GM12874 (cell line): ENCODE data around the gene SFPQ.

Source experiments
- TF ChIP-seq, protein P1 (sequence below): IDR thresholded peaks from 2 replicates; pipeline ENCODE4 v1.5.1; 2011; ENCODE audit warnings: low read depth, mild to moderate bottlenecking, control low read depth, low read length, moderate library complexity; ENCODE audit not compliant: insufficient read depth

The SFPQ gene, protein sequence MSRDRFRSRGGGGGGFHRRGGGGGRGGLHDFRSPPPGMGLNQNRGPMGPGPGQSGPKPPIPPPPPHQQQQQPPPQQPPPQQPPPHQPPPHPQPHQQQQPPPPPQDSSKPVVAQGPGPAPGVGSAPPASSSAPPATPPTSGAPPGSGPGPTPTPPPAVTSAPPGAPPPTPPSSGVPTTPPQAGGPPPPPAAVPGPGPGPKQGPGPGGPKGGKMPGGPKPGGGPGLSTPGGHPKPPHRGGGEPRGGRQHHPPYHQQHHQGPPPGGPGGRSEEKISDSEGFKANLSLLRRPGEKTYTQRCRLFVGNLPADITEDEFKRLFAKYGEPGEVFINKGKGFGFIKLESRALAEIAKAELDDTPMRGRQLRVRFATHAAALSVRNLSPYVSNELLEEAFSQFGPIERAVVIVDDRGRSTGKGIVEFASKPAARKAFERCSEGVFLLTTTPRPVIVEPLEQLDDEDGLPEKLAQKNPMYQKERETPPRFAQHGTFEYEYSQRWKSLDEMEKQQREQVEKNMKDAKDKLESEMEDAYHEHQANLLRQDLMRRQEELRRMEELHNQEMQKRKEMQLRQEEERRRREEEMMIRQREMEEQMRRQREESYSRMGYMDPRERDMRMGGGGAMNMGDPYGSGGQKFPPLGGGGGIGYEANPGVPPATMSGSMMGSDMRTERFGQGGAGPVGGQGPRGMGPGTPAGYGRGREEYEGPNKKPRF

GRCh38 chr1:35192853-35193664, at the start of gene SFPQ:
TSS of gene SFPQ (minus strand) at chr1:35193145. CDS start at chr1:35193049, 96 bp downstream.
- TF ChIP-seq, protein P1, sequence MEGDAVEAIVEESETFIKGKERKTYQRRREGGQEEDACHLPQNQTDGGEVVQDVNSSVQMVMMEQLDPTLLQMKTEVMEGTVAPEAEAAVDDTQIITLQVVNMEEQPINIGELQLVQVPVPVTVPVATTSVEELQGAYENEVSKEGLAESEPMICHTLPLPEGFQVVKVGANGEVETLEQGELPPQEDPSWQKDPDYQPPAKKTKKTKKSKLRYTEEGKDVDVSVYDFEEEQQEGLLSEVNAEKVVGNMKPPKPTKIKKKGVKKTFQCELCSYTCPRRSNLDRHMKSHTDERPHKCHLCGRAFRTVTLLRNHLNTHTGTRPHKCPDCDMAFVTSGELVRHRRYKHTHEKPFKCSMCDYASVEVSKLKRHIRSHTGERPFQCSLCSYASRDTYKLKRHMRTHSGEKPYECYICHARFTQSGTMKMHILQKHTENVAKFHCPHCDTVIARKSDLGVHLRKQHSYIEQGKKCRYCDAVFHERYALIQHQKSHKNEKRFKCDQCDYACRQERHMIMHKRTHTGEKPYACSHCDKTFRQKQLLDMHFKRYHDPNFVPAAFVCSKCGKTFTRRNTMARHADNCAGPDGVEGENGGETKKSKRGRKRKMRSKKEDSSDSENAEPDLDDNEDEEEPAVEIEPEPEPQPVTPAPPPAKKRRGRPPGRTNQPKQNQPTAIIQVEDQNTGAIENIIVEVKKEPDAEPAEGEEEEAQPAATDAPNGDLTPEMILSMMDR, result no peak

GRCh38 chr1:35231287-35231686, 38.3 kb upstream of the SFPQ start:
- TF ChIP-seq, protein P1, result no peak

DNA sequence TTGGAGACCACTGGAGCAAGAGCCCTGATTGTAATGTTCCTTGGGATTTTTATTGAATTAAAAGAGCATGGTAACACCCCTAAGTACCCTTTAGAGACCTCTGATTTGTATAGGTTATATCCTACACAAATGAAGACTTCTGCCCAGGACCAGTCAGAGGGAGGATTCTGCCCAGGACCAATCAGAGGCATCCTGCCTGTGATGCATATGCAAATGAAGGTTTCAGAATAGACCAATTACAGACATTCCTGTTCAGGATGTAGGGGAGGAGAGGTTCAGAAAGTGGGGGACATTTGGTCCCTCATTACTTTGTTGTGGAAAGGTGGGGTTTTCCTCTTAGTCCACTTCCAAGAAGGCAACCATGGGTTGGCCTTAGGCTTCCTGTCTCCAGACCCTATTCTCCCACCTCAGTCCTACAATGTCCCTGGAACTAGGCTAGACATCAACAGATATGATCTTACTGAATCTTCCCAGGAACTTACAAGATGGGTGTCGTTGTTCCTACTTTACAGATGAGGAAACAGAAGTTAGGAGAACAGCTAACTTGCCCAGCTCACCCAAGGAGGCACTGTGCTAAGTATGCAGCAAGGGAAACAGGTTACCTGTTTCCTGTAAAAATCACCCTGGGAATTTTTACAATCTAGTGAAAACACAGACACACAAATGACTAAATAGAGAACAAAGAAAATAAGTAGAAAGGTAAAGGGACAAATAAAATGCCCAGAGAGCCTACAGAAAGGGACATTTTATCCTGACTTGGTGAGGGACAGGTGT, 36.8 kb upstream of the SFPQ start:
- TF ChIP-seq, protein P1, result no peak

DNA sequence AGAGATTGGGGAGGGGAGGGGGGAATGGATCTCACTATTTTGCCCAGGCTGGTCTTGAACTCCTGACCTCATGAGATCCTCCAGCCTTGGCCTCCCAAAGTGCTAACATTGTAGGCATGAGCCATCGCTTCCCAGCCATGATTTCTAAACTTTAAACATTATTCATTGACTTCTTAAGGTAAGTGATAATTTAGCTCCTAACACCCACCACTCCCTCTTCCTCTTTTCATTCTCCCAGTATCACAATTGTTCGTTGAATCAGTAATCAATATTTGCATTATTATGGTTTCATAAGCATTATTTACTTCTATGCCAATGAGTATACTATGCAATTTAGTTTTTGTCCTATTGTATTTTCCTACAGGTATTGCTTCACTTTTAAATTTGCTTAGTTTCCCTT, 33.6 kb upstream of the SFPQ start:
- TF ChIP-seq, protein P1, result no peak

- TF ChIP-seq, protein P1, result no peak
These were observed 30.2 kb upstream of the SFPQ start for GRCh38 chr1:35223084-35223630.

GRCh38 chr1:35222322-35223083, 29.6 kb upstream of the SFPQ start:
- TF ChIP-seq, protein P1, result no peak
